ENCODE results near the gene TUNAR.

TUNAR gene

DNA sequence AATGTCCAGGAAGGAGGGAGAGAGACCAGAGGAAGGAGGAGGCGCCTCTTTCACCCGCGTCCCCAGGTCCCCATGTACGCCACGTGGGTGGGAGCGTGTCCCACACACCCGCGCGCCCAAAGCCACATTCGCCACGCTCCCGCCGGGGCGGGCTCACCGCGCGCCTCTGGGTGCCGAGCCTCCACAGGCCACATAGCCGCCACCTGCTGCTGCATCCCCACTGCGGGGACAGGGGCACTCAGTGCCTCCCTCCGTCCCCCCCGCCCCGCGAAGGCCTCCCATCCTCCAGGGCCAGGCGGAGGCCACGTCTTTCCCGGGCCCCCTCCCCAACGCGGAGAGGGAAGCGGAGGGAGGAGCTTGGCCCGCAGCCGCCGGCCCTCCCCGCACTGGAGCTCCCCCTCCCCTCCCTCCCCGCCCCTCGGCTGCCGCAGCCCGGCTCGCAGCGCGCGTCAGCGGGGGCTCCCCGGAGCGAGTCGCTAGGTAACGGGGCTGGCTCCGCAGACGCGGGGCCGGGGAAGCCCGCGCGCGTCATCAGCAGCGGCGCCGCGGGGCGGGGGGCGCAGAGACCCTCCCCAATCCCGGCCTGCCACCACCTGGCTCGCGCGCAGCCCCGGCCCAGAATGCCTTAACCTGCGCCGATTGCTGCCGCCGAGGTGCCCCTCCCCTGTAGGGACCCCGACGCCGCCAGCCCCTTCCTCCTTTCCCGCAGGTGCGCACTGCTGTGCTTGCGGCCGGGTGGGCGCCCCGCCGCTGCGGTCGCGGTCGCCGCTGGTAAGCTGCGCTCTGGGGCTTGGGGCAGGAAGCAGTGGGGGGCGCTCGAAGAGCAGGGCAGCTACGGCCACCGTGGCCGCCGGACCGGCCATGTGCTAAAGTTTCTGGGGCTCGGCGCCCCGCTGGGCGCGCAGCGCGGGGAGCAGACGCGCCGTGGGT, 536 bp upstream of the TUNAR start:
- no peak for DNase-seq

DNA sequence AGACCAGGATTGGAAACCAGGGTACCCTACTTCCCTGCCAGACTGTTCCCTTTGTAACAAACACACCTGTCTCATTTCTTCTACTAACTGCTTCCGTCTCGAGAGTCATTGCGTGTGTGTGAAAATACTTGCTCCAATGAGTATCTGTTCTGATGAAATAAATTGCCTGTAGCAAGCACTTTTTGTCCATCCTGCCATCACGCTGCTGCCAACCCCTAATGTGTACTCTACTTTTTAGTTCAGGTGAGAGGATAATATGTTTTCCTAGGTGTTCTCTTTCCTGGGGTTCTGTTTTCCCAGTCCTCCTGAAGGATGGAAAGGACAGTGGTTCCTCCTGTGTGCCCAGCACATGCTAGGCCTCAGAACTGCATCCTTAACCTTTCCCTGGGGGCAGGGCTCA, 1.0 kb downstream of the TUNAR start:
- DNase-seq, result no peak

DNA sequence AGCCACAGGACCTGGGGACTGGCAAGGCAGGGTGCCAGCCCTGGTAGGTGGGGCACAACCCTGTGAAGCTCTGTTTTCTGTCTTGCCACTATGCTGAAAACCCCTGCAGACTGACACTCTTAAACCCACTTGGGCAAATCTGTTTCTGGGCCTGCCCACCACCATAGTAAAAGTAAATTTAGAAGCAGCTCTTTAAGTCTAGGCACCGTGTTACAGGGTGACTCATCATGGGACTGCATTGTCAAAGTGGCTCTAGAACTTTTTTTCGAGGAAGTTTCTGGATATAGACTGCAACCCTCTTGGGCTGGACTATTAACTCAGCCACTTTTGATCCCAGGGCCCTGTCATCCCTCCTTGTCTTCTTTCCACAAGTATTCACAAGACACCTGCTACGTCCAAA, 7.7 kb downstream of the TUNAR start:
- DNase-seq, result no peak

DNA sequence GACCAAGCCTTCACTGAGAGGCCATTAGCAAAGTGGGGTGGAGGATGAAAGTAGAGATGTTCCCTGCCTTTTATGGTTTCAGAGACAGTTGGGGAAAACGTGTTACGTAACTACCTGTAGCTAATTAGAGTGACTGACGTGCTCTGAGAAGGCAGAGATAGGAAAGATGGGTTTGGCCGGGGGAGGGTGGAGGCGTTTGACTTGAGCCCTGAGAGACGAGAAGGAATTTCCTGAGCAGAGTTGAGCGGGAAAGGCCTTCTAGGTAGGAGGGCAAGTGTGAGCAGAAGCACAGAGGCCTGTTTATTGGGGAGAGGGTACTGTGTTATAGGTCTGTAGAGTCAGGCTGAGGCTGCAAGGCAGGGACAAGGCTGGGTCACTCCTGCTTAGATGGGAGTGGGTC, 8.6 kb downstream of the TUNAR start:
- no peak for DNase-seq

DNA sequence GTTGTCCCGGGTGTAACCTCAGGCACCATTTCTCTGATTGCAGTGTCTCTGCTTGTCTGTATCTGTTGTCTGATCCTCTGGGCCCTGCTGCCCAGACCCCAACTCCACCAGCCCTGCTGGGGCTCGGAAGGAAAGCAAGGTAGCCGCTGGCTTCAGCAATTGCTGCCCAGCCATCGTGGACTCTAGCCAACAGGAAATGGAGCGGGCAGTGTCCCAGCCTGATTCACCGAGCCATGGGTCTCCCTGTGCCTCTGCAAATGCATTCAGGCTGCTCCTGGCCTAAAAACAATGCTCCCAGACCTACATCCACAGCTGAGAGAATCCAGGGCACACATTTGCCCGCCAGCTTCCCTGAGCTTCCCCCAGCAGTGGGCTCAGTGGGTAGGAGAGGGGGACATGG, 9.2 kb downstream of the TUNAR start:
- DNase-seq, result no peak

DNA sequence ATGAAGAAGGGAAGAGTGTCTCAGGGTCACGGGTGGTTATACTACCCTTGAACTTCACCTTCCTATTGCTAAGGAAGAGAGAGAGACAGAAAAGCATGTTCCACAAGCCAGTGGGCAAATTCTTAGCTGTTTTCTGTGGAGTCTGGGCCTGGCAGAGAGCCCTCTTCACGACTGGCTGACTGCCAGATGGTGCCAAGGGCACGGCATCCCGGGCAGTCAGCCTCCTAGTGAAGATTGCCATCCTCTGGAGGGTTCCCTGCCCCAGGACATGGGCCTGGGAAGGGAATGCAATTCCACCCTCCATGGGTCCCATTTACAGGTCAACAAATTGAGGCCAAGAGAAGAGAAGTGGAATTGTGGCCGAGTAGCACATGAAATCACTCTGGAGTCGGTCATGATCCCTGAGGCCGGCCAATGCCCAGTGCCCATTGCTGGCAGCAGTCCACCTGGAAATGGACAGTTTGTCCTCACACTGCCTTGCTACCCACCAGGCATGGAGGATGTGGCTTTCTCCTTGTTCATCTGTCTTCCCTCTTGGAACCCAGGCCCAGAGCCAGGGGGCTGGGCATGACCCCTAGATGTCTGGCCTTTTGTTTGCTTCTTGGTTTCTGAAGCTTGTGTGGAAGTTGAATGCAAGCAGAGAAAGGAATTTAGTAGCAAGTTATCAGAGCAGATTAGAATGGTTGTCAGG, 9.9 kb downstream of the TUNAR start:
- no peak for DNase-seq

DNA sequence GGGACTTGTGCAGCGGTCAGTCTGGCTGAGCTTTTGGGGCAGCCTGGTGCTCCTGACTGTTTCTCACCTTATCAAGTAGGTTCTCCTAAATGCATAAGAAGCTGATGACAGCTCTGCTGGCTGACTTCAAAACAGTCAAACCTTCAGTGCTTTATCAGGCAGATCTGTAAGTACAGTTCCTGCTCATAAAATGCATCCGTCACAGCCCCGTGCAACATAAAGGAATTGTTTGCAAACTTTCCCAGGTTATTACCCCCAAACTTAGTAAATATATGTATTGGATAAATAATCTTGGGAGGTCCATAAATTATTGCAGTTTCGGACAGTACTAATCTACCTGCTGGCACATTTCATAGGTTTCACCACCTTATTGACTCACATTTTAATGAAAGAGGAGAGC, 10.7 kb downstream of the TUNAR start:
- DNase-seq, result no peak

DNA sequence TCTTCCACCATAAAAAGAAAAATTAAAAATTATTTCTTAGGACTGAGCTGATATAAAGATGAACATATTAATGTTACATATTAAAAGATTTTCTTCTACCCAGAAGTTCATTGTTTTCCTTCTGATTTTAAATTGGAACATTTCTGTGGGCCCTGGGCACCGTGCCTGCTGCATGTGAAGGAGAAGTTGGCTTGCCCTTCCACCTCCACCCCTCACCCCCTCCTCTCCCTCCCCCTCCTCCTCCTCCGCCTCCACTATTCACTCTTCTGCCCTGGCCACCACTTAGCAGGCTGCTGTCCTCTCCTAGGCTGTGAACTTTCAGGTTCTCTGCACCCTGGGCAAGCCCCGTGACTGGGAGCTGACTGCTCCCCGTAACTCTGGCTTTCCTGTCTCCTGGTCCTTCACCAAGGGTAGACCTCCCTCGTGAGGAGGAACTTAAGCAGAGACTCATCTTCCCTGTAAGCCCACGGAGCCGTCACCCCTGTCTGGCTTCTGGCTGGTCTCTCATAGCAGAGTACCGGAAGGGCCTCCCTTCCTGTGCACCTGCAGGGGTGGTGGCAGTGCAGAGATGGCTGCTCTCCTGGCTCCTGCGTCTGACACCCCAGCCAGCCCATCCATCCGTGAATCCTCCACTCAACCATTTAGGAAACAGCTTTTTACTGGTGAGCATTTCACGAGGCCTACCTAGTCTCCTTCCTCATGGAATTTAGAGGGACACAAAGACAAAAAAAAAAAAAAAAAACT, 12.8 kb downstream of the TUNAR start:
- no peak for DNase-seq

DNA sequence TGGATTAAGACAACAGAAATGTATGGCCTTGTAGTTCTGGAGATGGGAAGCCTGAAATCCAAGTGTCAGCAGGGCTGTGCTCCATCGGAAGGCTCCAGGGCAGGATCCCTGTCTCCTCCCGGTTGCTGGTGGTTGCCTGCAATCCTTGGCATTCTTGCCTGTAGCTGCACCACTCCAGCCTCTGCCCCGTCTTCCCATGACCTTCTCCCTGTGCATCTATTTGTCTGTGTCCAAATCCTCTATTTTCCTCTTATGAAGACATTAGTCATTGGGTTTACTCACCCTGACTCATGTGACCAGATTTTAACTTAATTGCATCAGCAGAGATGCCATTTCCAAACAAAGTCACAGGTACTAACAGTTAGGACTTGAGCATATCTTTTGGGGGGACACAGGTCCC, 15.1 kb downstream of the TUNAR start:
- peak; percentile 78 for DNase-seq

DNA sequence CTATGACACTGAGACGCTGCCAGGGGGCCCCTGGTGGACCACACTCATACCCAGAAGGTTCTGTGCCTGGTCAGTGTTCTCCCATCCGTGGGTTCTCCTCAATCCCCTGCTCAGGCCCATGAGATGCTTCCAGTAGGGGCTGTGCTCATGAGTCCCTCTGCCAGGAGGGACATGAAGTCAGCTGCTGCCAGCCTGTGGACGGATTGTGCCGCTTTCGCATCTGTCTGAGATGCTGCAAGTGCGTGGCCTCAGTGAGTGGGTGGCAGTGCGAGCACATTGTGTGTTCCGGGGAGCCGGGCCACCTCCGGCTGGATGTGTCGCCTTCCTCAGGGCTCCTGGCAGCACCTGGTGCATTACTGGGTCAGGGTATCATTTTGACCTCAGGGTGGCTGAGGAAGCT, 15.5 kb downstream of the TUNAR start:
- DNase-seq, result no peak

DNA sequence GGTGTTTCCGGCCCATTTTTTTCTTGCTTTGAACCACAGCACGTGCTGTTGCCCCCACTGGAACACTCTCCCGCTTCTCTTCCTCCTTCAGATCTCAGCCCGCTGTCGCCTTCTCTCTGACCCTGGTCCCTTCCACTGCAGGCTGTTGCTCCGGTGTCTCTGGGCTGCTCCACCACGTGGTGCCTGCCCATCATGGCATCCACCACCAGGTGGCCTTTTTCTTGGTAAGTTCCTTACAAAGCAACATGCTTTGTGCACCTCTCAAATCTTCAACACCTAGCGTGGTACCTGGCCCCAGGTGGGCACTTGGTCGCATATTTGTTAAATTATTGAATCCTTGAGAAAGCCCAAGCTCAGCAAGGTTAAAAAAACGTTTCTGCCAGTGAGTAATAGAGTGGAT, 19.1 kb downstream of the TUNAR start:
- DNase-seq, result no peak

DNA sequence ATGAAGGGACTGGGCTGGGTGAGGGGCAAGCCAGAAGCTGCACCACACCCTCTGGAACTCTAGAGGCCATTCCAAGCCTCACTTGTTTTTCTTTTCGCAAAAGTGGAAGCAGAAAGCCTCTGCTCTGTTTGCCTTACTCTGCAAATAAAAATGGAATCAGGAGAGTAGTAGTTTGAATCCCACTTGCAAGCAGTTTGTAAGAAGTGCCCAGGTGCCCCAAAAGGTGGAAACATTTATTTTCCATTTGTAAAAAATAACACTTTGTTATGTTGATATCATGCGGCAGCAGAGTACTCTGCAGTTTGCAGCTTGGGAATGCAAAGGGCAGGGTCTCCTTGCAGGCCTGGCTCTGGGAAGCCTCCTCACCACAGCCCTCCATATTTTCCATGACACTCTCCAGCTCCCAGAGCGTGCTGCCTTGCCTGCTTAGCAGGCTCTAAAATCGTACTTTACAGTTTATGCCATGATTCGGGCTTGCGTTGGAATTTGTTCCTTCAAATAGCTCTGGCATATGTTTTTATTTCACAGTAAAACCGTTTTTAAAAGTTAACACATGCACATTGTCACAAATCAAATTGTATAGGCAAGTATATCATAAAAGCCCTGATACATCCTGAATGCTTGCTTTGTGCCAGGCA, 20.0 kb downstream of the TUNAR start:
- DNase-seq, result no peak

DNA sequence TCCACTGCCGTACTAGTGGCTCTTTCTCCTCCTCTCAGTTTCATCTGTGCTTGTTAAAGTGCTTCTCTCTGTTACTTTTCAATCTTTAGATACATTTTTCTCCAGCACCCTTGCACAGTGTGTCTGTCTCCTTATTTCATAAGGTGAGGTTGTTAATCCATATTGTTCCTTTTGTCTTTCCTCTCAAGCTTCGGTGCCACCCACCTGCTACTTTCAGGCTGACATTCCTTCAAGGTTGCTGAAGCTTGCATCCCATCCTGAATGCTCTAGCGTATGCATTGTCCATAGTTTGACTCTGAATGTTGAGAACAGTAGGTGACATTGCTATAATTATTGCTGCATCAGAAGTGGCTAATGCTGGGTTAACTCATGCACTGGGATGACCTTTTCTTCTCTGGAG, 20.6 kb downstream of the TUNAR start:
- DNase-seq, result no peak

DNA sequence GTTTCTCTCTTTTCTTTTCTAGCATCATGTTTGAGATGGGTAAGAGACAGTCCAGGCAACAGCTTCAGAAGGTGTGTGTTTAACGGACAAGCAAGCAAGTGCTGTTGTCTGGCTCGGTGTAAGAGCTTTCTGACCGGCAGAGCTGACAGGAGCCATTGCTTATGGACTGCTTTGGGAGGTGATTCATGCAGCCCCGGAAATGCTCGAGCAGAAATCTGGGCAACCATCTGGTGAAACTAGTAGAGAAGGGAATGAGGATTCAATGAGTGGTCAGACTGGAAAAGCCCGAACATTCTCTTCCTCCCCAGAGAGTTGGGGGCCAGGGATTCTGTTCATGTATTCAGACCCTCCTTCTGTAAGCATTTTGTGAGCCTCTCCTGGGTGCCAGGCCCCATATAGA, 24.4 kb downstream of the TUNAR start:
- peak; percentile 21 for DNase-seq

DNA sequence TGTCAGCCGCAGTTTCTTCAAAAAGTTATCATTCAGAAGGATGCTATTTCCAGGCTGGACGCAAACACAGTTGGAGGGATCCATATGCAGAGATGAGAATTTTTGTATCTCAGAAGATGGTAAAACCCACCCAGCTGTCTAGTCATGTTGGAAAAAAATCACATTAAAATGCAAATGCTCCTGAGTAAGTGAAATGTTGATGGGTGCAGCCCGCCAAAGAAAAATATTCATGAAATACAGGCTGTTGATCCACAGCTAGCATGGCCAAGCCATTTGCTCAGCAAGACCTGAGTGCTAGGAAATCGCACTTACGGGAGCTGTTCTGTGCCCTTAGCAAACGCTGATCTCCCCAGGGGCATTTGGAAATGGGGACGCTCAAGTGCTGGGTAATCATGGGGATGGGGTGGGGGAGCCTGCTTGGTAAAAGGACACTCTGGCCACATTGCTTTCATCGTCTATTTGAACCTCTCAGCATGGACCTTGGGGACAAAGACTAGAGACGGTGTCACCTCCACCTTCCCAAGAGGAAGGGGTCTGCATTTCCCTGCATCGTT, 25.7 kb downstream of the TUNAR start:
- no peak for DNase-seq

DNA sequence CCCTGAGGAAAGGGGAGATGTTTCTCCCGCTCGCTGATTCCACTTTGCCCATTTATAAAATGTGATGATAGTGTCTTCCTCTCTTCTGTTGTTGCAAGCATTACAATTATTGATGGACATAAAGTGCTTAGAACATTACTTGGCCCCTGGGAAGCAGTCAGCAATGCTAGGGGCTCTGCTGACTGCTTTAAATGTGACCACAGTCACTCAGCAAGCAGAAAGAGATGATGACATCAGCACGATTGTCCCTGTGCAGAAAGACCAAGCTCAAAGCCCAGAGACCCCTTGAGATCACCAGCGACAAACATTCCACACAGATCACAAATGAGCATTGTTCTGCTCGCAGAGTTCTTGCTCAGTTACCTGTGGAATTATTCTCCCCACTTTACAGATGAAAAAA, 26.5 kb downstream of the TUNAR start:
- no peak for DNase-seq

DNA sequence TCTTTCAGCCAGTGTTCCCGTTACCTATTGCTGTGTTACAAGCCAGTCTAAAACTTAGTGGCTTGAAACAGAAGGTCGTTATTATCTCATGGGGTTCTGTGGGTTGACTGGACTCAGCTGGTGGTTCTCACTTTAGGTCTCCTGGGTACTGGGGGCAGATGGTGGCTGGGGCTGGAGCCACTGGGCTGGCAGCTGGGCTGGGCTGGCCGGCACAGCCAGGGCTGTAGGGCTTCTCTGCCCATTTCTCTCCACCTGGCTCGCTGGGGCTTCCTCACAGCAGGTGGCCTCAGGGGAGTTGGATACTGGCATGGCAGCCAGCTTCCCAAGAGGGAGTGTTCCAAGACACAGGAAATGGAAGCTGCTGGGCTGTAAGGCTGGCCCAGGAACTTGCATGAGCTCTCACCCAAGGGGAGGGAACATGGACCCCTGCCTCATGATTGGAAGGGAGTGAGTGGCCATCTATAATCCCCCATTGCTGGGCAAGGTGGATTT, 27.0 kb downstream of the TUNAR start:
- no peak for DNase-seq

DNA sequence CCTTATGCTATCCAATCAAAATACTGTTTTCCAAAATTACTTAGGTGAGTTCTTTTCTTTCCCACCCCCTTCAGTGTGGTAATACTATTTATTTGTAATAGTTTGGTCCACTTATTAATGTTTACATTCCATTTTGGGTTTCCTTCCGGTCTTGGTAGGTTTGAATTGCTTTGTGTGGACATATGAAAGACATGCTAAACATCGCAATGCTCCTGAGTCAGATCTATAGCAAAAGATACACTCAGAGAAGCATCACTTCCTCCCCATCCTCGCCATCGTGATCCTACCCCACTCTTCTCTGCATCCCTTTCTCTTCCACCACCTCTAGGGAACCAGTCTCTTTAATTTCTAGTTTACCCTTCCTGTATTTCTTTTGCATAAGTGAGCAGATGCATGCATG, 30.0 kb downstream of the TUNAR start:
- DNase-seq, result no peak

DNA sequence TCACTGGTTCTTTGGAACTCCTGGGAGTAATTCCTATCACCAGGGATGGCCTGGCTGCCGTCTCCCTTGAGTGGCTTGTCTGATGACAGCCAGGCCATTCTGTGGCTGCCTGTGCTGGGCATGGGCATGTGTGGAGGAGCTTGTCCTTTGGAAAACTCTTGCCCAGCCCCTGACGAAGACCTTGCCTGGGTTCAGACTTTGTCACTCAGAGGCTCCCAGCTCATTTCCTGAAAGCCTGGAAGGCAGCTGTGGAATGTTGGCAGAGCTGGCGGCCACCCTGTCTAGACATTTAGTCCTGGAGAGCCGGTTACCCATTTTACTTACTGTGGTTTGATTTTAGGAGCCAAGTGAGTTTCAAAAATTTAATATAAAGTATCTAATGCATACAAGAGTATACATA, 34.0 kb downstream of the TUNAR start:
- no peak for DNase-seq

DNA sequence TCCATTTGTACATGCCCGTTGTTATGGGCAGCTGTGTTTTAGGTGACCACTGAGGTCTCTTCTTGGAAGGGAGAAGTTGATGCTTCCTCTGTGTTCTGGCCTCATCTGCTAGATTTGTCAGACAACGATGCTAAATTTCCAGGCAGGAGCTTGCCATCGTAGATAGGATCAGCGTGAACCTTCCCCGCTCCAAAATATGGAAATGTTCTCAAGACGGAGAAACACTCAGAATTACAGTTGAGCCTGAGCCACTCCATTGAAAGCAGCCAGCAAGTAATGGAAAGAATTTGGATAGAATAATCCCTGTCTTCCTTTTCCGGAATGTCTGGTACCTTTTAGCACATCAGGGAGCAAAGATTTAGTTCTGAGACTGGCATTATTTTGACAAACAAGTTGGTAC, 34.8 kb downstream of the TUNAR start:
- DNase-seq, result no peak

DNA sequence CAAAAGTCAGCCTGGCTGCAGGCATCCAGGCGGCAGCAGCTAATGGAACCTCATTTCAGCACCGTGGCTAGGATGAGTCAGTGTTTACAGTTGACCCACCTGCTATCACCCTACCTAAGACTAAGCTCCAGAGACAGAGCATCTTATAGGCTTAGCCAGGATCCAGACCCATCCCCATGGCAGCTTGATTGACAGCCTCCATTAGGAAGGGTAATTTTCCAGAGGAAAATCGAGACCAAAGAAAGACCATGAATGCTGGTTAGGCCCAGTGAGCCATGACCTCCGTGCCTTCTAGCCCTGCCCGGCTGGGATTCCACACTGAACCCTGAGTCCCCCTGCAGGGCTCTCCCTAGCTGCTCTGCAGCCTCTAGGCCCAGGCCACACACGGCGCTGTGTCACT, 38.7 kb downstream of the TUNAR start:
- DNase-seq, result no peak

DNA sequence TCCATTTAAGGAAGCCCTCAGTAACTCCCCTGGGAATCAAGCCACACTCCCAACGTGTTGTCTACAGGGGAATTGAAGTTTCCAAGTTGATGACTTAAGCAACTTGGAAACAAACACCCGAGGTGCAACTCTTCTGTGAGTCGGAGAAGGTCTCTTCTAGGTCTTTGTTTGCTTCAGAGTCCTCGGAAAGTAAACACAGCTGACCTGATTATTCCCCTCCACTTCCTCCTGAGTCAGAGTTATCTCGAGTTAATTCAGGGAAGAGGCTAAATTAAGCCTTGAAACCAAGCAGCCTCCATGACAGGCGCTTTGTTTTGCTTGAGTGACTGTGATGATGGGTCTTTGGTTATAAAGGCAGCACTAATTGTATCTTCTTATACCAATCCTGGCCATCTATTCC, 41.8 kb downstream of the TUNAR start:
- DNase-seq, result no peak

All from fibroblast of skin of right quadriceps (primary cell).